Epithelial cell of esophagus (primary cell): ENCODE data around the gene HNRNPH1.
A peak's percentile ranks its signal among the peaks of the same experiment; 100 is the strongest.

Source experiments
- DNase-seq: peaks from one replicate; pipeline ENCODE4 v3.0.0; 2010; ENCODE audit warnings: low read depth
- H3K4me3 ChIP-seq: 2 replicates; pipeline ENCODE4 v1.5.1; 2011; ENCODE audit warnings: mild to moderate bottlenecking, low read length, control low read depth
- TF ChIP-seq, protein P1 (sequence below): IDR thresholded peaks from 2 replicates; pipeline ENCODE4 v1.5.1; 2011; ENCODE audit warnings: low read depth, mild to moderate bottlenecking, low read length, control low read depth, inconsistent platforms; ENCODE audit not compliant: insufficient read depth; ENCODE audit errors: missing control alignments

Gene HNRNPH1

DNA sequence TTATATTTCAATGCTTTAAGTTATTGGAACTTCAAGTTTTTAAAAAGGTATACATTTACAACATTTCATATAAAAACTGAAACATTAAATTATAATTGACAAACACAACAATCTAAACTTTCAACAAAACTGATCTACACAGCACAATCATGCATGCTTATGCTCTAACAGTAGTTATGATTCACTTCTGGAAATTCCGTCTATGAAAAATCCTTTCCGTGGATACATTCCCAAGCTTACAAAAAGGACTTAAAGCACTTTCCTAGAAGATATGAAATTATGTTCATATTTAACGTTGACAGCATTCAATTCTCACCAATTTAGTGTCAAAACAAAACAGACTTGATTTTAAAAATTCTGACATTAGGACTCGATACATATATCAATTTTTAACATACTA, 3.7 kb downstream of the HNRNPH1 start:
- TF ChIP-seq, protein P1, sequence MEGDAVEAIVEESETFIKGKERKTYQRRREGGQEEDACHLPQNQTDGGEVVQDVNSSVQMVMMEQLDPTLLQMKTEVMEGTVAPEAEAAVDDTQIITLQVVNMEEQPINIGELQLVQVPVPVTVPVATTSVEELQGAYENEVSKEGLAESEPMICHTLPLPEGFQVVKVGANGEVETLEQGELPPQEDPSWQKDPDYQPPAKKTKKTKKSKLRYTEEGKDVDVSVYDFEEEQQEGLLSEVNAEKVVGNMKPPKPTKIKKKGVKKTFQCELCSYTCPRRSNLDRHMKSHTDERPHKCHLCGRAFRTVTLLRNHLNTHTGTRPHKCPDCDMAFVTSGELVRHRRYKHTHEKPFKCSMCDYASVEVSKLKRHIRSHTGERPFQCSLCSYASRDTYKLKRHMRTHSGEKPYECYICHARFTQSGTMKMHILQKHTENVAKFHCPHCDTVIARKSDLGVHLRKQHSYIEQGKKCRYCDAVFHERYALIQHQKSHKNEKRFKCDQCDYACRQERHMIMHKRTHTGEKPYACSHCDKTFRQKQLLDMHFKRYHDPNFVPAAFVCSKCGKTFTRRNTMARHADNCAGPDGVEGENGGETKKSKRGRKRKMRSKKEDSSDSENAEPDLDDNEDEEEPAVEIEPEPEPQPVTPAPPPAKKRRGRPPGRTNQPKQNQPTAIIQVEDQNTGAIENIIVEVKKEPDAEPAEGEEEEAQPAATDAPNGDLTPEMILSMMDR = no peak
- H3K4me3 ChIP-seq = peak overlapping the region; percentile 73
- no peak for DNase-seq

DNA sequence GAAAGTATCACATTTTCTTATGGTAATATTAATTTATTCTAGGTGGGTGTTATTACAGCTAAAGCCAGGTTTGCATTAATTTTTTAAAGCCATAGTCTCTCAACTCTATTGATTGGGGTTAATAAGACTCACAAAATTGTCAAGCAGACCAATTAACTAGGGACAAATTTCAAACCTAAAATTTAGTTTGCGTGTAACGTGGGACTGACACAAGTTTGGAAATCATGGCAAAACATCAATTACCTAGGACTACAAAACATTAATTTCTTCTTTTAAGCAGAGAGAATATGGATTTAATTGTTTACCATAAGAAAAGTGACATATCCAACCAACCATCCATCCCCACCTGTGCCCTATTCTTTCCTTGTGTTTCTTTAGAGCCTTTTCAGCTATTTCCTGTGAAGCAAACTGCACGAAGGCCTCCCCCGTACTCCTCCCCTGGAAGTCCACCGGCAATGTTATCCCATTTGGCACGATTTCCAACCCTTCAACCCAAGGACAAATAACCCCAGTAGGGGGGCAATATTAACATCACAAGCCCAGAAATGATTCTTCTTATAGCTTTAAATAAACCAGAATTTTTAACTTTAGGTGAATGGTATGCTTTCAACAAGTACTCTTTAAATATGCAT, 4.4 kb downstream of the HNRNPH1 start:
- DNase-seq = no peak
- H3K4me3 ChIP-seq = peak overlapping the region; percentile 73
- TF ChIP-seq, protein P1 = no peak

DNA sequence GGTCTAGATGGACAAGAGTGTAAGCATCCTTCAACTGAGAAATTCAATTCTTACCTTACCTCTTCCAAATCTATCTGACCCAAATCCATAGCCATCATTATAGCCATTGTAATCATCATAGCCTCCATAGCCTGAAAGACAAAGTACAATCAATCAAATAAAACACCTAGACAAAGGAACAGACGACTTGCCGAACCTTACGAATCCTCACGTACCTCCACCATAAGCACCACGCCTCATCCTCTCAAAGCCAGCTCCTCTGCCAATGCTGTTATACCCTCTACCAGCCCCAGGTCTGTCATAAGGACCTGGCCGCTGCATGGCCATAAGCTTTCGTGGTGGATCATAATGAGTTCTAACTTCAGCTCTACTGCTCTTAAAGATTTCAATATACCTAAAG, 5.5 kb downstream of the HNRNPH1 start:
- TF ChIP-seq, protein P1 = no peak
- no peak for DNase-seq
- no peak overlapping the region for H3K4me3 ChIP-seq

DNA sequence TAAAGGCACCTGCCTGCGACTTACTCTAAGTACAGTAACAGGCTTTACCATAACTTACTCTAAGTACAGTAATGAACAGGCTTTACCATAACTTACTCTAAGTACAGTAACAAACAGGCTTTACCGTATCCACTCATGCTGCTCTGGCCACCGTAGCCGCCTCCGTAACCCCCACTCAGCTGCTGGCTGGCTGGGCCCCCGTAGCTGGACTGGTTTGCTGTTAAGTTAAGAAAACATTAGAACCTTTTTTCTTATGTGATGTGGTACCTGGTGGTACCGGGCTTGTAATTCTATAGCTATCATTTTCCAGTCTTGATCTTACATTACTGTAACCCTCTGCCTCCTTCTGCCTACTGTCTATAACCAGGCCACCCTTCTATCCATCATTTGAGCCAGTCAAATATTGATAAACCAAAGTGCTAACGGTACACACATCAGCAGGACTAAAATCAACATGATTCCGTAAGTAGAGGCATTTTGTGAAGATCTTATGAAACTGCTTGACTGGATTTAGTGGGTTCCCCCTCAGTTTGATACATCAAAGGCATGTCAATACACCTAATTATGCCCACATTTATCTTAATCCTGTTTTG, 7.4 kb downstream of the HNRNPH1 start:
- H3K4me3 ChIP-seq = no peak overlapping the region
- DNase-seq = no peak
- TF ChIP-seq, protein P1 = no peak

DNA sequence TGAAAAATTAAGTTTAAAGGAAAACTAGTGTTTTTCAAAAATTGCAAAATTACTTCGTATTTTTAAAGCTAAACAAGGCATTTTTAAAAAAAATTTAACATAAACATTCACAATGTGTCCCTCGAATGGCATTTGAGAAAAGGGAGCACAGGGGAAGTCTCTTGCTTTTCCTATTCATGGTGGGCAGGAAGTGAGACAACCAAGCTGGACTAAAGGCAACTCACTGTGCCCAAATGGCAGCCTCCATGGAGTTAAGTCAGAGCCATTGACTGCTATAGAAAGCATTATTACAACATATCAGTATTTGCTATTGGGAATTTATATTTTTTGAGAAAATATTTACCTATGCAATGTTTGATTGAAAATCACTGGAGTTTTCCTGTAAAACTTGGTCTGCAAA, 8.3 kb downstream of the HNRNPH1 start:
- no peak overlapping the region for H3K4me3 ChIP-seq
- TF ChIP-seq, protein P1 = no peak
- DNase-seq = no peak

DNA sequence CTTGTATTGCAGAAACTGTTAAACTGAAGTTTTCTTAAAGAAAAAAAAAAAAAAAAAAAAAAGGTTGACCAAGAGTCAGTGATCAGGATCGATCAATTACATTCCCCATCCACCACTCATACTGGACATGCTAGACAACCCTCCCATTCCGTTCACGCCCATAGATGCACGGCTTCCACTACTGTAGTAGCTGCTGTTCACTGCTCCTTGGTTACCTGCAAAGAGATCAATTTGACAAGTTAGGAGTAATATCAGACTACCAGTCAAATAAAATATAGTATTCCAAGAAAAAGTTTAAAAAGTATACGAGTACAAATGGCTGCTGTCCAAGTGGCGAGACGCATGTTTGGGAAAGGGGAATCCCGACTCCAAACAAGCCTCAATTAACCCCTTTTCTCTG, 8.7 kb downstream of the HNRNPH1 start:
- no peak for DNase-seq
- no peak overlapping the region for H3K4me3 ChIP-seq
- TF ChIP-seq, protein P1 = no peak
